Right lobe of liver (tissue), 4 donors: ENCODE results near the gene RUVBL1.

Experiments used
- POLR2A ChIP-seq: fragments of 450-650 bp; IDR thresholded peaks from one replicate; pipeline ENCODE4 v1.6.1; 2017; ENCODE audit warnings: antibody characterized with exemption, mild to moderate bottlenecking
- TF ChIP-seq, protein P1 (sequence below), 4 donors: fragments of 200-600 bp in 3 of 4; fragments of 450-650 bp in 1 of 4; IDR thresholded peaks; one replicate each; pipeline versions ENCODE4 v1.5.1 to v1.8.0; 2016 to 2022; ENCODE audit warnings: antibody characterized with exemption in 4 of 4, mild to moderate bottlenecking in 2 of 4
- donor health status: DM: no; HTN: no; CAD: no.
- donor health status: DM: no; HTN: no; CAD: no.
- donor health status: DM: no; HTN: yes; CAD: no.

- TF ChIP-seq, protein P1, sequence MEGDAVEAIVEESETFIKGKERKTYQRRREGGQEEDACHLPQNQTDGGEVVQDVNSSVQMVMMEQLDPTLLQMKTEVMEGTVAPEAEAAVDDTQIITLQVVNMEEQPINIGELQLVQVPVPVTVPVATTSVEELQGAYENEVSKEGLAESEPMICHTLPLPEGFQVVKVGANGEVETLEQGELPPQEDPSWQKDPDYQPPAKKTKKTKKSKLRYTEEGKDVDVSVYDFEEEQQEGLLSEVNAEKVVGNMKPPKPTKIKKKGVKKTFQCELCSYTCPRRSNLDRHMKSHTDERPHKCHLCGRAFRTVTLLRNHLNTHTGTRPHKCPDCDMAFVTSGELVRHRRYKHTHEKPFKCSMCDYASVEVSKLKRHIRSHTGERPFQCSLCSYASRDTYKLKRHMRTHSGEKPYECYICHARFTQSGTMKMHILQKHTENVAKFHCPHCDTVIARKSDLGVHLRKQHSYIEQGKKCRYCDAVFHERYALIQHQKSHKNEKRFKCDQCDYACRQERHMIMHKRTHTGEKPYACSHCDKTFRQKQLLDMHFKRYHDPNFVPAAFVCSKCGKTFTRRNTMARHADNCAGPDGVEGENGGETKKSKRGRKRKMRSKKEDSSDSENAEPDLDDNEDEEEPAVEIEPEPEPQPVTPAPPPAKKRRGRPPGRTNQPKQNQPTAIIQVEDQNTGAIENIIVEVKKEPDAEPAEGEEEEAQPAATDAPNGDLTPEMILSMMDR (IDR thresholded peaks at IDR 0.05) = no peak
- no peak for TF ChIP-seq POLR2A
Measured at GRCh38 chr3:128100638-128101037, 23.0 kb downstream of the RUVBL1 start.
